Gastrocnemius medialis (tissue), 4 donors: ENCODE data around the gene ATE1.

Experiments used
- CTCF ChIP-seq, 5 experiments: fragments of 450-650 bp in 3 of 5; fragments of 200-600 bp in 2 of 5; sonication (generic) in 2 of 5; IDR thresholded peaks in 4 of 5; conservative IDR thresholded peaks in 1 of 5; 1 replicate in 4 of 5; 2 replicates in 1 of 5; pipeline ENCODE4 v1.5.1; 2016 to 2019; ENCODE audit warnings: antibody characterized with exemption in 5 of 5, mild to moderate bottlenecking in 3 of 5, moderate library complexity in 3 of 5
- POLR2A ChIP-seq, 2 donors: fragments of 450-650 bp; IDR thresholded peaks; one replicate each; pipeline ENCODE4 v1.6.1; 2017; ENCODE audit warnings: antibody characterized with exemption in 2 of 2, mild to moderate bottlenecking in 2 of 2, moderate library complexity in 2 of 2

GRCh38 chr10:121808835-121809234 lies 119.0 kb downstream of the ATE1 start:
- TF ChIP-seq POLR2A (IDR thresholded peaks at IDR 0.05) (no peak), CTCF (IDR thresholded peaks at IDR 0.05 in 4 of 5, conservative IDR thresholded peaks at IDR 0.05 in 1 of 5) (no peak)
